GM19395 (cell line): Measurements from ENCODE around the gene INAFM2.

Experiments
- ATAC-seq: cut with Tn5 transposase; IDR thresholded peaks from one replicate; pipeline ENCODE4 v1.9.1; 2021; ENCODE audit warnings: mild to moderate bottlenecking, moderate library complexity; ENCODE audit not compliant: unreplicated experiment

INAFM2 gene

GRCh38 chr15:40340740-40341400 lies 17.4 kb downstream of the INAFM2 start, which contains the start of gene CCDC9B:
TSS of gene CCDC9B (minus strand) at chr15:40340939. CDS start at chr15:40340819, 120 bp downstream.
- ATAC-seq = no peak

GRCh38 chr15:40342416-40343320 lies 19.2 kb downstream of the INAFM2 start:
- ATAC-seq = no peak

- no peak for ATAC-seq
Measured at GRCh38 chr15:40343512-40343911, 20.0 kb downstream of the INAFM2 start.

- ATAC-seq = no peak
Measured at GRCh38 chr15:40344217-40344616, 20.7 kb downstream of the INAFM2 start.

- ATAC-seq = no peak
Measured at GRCh38 chr15:40344631-40345120, 21.2 kb downstream of the INAFM2 start.

GRCh38 chr15:40345225-40345866 lies 21.9 kb downstream of the INAFM2 start:
- no peak for ATAC-seq

GRCh38 chr15:40345867-40346578 lies 22.5 kb downstream of the INAFM2 start:
- ATAC-seq = no peak

- no peak for ATAC-seq
Measured at GRCh38 chr15:40346579-40347558, 23.4 kb downstream of the INAFM2 start.

GRCh38 chr15:40347559-40348473 lies 24.3 kb downstream of the INAFM2 start:
- no peak for ATAC-seq

GRCh38 chr15:40348474-40348870 lies 25.0 kb downstream of the INAFM2 start:
- no peak for ATAC-seq

GRCh38 chr15:40349163-40349562 lies 25.7 kb downstream of the INAFM2 start:
- no peak for ATAC-seq

GRCh38 chr15:40352281-40352901 lies 28.9 kb downstream of the INAFM2 start:
- no peak for ATAC-seq

- no peak for ATAC-seq
Measured at GRCh38 chr15:40353697-40354096, 30.2 kb downstream of the INAFM2 start.

- ATAC-seq = no peak
Measured at GRCh38 chr15:40354408-40355171, 31.1 kb downstream of the INAFM2 start.

- ATAC-seq = no peak
Measured at GRCh38 chr15:40355976-40356585, 32.6 kb downstream of the INAFM2 start.

GRCh38 chr15:40357246-40357645 lies 33.8 kb downstream of the INAFM2 start:
- no peak for ATAC-seq
